Mesendoderm (in vitro differentiated cells): ENCODE results near the gene KCTD20.

Experiments used
- DNase-seq: peaks from one replicate; pipeline ENCODE4 v3.0.0; 2013
- H2AK5ac ChIP-seq: 2 replicates; pipeline ENCODE4 v1.6.1; 2013; ENCODE audit warnings: low read length, inconsistent platforms
- H2BK120ac ChIP-seq: 2 replicates; pipeline ENCODE4 v1.6.1; 2013; ENCODE audit warnings: low read depth, mild to moderate bottlenecking, low read length, moderate library complexity, mixed read lengths
- H2BK15ac ChIP-seq: replicated peaks from 2 replicates; pipeline ENCODE4 v1.6.1; 2013; ENCODE audit warnings: low read depth, mild to moderate bottlenecking, moderate library complexity
- H2BK5ac ChIP-seq: 2 replicates; pipeline ENCODE4 v1.6.1; 2013; ENCODE audit warnings: low read length, inconsistent platforms
- H3K18ac ChIP-seq: 2 replicates; pipeline ENCODE4 v1.6.1; 2013; ENCODE audit warnings: mild to moderate bottlenecking, low read length, mixed read lengths
- H3K23ac ChIP-seq: one replicate; pipeline ENCODE4 v1.6.1; 2013; ENCODE audit warnings: low read length
- H3K27ac ChIP-seq: 2 replicates; pipeline ENCODE4 v1.5.1; 2013; ENCODE audit warnings: low read depth, mild to moderate bottlenecking, inconsistent platforms, low read length, moderate library complexity
- H3K27me3 ChIP-seq: 2 replicates; pipeline ENCODE4 v1.6.1; 2013; ENCODE audit warnings: low read length, control low read depth, mild to moderate bottlenecking, inconsistent platforms; ENCODE audit not compliant: insufficient read depth, poor library complexity
- H3K36me3 ChIP-seq: 2 replicates; pipeline ENCODE4 v1.6.1; 2013; ENCODE audit warnings: low read length, inconsistent platforms; ENCODE audit not compliant: control insufficient read depth, insufficient read depth
- H3K4ac ChIP-seq: one replicate; pipeline ENCODE4 v1.6.1; 2013; ENCODE audit warnings: low read depth, mild to moderate bottlenecking, low read length, moderate library complexity
- H3K4me1 ChIP-seq: 2 replicates; pipeline ENCODE4 v1.6.1; 2013; ENCODE audit warnings: low read depth, low read length, inconsistent platforms; ENCODE audit not compliant: control insufficient read depth
- H3K4me2 ChIP-seq: 2 replicates; pipeline ENCODE4 v1.6.1; 2013; ENCODE audit warnings: low read length
- H3K4me3 ChIP-seq: 2 replicates; pipeline ENCODE4 v1.5.1; 2013; ENCODE audit warnings: mild to moderate bottlenecking, low read length
- H3K56ac ChIP-seq: one replicate; pipeline ENCODE4 v1.6.1; 2013; ENCODE audit warnings: low read length
- H3K79me1 ChIP-seq: 2 replicates; pipeline ENCODE4 v1.6.1; 2013; ENCODE audit warnings: low read length, inconsistent platforms
- H3K79me2 ChIP-seq: 2 replicates; pipeline ENCODE4 v1.6.1; 2013; ENCODE audit warnings: mild to moderate bottlenecking, low read length; ENCODE audit not compliant: control insufficient read depth, insufficient read depth
- H3K9ac ChIP-seq: 2 replicates; pipeline ENCODE4 v1.6.1; 2013; ENCODE audit warnings: low read length, inconsistent platforms
- H4K5ac ChIP-seq: one replicate; pipeline ENCODE4 v1.6.1; 2013; ENCODE audit warnings: low read length
- H4K8ac ChIP-seq: one replicate; pipeline ENCODE4 v1.6.1; 2013; ENCODE audit warnings: low read depth, mild to moderate bottlenecking, control low read depth, low read length, moderate library complexity
- WGBS: extraction: QIAGEN DNeasy Blood & Tissue Kit; methylation state at CpG from one replicate; pipeline ENCODE4 v1.1.7; 2013; ENCODE audit warnings: low lambda C conversion rate, missing lambda C conversion rate; ENCODE audit not compliant: insufficient coverage; ENCODE audit errors: extremely low coverage; 5-methylcytosine and 5-hydroxymethylcytosine counted together

KCTD20 gene

DNA sequence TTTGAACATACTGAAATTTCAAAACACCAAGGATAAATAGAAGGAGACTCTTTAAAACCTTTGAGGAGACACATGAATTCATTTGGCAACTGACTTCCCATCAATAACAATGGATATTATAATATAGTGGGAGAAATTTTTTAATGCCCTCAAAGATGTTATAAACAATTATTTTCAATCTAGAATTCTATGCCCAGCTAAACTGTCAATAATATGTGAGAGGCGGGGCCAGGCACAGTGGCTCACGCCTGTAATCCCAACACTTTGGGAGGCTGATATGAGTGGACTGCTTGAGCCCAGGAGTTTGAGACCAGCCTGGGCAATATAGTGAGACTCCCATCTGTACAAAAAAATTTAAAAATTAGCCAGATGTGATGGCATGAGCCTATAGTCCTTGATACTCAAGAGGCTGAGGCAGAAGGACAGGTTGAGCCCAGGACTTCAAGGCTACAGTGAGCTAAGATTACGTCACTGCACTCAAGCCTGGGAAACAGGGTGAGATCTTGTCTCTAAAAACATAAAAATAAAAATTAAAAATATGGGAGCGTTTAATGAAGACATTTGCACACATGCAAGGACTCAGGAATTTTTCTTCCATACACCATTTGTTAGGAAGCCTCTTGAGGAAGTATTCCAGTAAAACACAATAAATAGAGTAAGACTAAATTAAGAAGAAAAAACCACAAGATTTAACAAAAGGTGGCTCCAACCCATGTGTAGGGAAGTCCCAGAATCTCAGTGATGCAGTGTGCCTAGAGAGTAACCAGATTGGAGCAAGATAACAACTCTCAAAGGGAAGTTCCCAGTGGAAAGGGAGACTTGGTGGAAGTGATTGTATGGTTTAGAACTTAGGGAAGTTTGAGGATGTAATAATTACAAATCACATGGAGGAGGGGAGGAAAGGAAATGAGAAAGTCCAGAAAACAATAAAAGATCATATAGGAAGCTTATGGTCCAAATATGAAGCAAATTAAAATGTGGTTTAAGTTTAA, 29.0 kb upstream of the KCTD20 start:
- Histone ChIP-seq H3K4me1 (no peaks in the 10 kb centered on the region), H3K27ac (no peak overlapping the region)
- no peak for DNase-seq

DNA sequence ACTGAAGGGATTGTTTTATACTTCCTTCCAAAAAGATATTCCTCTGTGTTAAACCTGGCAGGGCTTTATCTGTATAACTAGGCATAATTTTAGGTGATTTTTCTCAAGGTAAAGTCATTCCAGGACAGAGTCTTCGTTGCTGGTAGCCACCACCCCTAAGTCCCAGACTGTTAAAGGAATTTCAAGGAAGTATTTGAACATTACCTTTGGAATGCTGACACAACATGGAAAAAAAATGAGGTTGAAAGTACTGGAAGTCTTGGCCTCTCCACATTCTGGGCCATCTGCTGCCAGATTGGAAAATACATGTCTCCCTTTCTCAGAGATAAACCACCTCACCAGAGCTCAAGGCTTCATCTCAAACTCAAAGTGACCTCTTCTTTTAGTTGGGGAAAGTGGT, 28.3 kb upstream of the KCTD20 start:
- H3K27ac ChIP-seq: no peak overlapping the region
- H3K79me2 ChIP-seq: no peaks in the 10 kb centered on the region
- H4K8ac ChIP-seq: no peak overlapping the region
- H2AK5ac ChIP-seq: no peak overlapping the region
- H3K4me1 ChIP-seq: no peaks in the 10 kb centered on the region
- H2BK15ac ChIP-seq: no peak overlapping the region
- H2BK120ac ChIP-seq: no peak overlapping the region
- no peak overlapping the region for H3K9ac ChIP-seq
- H3K4me3 ChIP-seq: no peak overlapping the region
- no peaks in the 10 kb centered on the region for H3K79me1 ChIP-seq
- H4K5ac ChIP-seq: no peak overlapping the region
- no peak overlapping the region for H3K4me2 ChIP-seq
- no peak overlapping the region for H3K23ac ChIP-seq
- WGBS: no CpG with 5 or more reads among the region's 1 CpG
- no peak overlapping the region for H3K18ac ChIP-seq
- H3K56ac ChIP-seq: no peak overlapping the region
- H2BK5ac ChIP-seq: no peak overlapping the region
- DNase-seq: peak; percentile 9
- H3K27me3 ChIP-seq: no peaks in the 10 kb centered on the region
- H3K36me3 ChIP-seq: no peaks in the 10 kb centered on the region
- H3K4ac ChIP-seq: no peak overlapping the region

More for the DNA sequence above, 29.0 kb upstream of the KCTD20 start:
- Histone ChIP-seq H3K4me2 (no peak overlapping the region), H2BK5ac (no peak overlapping the region), H3K56ac (no peak overlapping the region), H4K8ac (no peak overlapping the region), H3K79me1 (no peaks in the 10 kb centered on the region), H2AK5ac (no peak overlapping the region), H2BK15ac (no peak overlapping the region), H3K9ac (no peak overlapping the region), H4K5ac (no peak overlapping the region), H3K36me3 (no peaks in the 10 kb centered on the region), H2BK120ac (no peak overlapping the region), H3K4ac (no peak overlapping the region), H3K27me3 (no peaks in the 10 kb centered on the region), H3K23ac (no peak overlapping the region), H3K4me3 (no peak overlapping the region), H3K79me2 (no peaks in the 10 kb centered on the region), H3K18ac (no peak overlapping the region)
- WGBS: no CpG with 5 or more reads among the region's 4 CpGs

DNA sequence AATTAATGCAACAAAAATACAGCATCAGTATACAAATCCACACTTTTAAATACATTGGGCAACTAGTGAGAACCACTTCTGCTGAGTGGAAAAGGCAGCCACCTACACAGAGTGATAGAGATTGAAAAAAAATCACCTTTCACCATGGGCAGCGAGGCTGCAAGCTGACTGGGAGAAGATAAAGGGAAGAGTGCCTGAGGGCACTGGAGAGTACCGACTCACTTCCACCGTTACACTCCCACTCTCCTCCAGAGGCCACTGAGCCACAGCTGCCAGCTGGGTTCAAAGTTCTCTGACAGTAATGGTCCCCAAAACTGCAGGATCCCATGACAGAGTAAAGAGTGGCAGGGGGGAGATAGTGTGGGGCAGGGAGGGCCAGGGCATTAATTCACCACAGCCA, 24.2 kb upstream of the KCTD20 start:
- Histone ChIP-seq H3K23ac (no peak overlapping the region), H3K27ac (no peak overlapping the region), H3K4me1 (peaks cover under 1% of the 10 kb centered on the region), H3K27me3 (no peaks in the 10 kb centered on the region), H3K4ac (no peak overlapping the region), H3K4me2 (no peak overlapping the region), H2BK120ac (no peak overlapping the region), H2BK5ac (no peak overlapping the region), H3K9ac (no peak overlapping the region), H3K79me1 (no peaks in the 10 kb centered on the region), H3K56ac (no peak overlapping the region), H3K4me3 (no peak overlapping the region), H3K79me2 (no peaks in the 10 kb centered on the region), H2AK5ac (no peak overlapping the region), H4K5ac (no peak overlapping the region), H4K8ac (no peak overlapping the region), H2BK15ac (no peak overlapping the region), H3K36me3 (no peaks in the 10 kb centered on the region), H3K18ac (no peak overlapping the region)
- WGBS: no CpG with 5 or more reads among the region's 3 CpGs
- DNase-seq: peak; percentile 22

DNA sequence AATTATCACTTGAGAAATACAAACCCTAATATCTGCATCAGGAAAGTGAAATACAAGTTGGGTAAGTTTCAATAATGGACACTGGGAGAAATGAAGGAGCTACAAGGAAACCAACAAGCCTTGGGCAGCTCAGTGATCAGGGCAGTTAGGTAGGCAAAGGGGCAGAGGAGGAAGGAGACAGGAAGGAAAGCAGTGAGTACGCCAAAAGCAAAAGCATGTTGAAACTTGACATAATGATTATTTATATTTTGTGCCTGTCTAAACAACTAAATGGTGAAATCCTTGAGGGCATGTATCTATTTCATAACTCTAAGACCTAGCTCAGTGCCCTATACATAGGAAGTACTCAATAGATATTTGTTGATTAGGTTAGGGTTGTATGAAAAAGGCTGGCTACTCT, 23.5 kb upstream of the KCTD20 start:
- no peaks in the 10 kb centered on the region for H3K36me3 ChIP-seq
- H4K5ac ChIP-seq: no peak overlapping the region
- no peaks in the 10 kb centered on the region for H3K79me2 ChIP-seq
- H3K9ac ChIP-seq: no peak overlapping the region
- H2BK120ac ChIP-seq: no peak overlapping the region
- H3K79me1 ChIP-seq: no peaks in the 10 kb centered on the region
- H3K4me1 ChIP-seq: peaks cover 1% of the 10 kb centered on the region
- H3K23ac ChIP-seq: no peak overlapping the region
- no peak overlapping the region for H4K8ac ChIP-seq
- H3K27ac ChIP-seq: no peak overlapping the region
- peaks cover 1% of the 10 kb centered on the region for H3K27me3 ChIP-seq
- H2AK5ac ChIP-seq: no peak overlapping the region
- no peak overlapping the region for H3K56ac ChIP-seq
- no peak overlapping the region for H3K4me2 ChIP-seq
- no peak overlapping the region for H3K4ac ChIP-seq
- no peak overlapping the region for H3K4me3 ChIP-seq
- WGBS: no CpG with 5 or more reads among the region's 1 CpG
- H3K18ac ChIP-seq: no peak overlapping the region
- no peak overlapping the region for H2BK5ac ChIP-seq
- no peak overlapping the region for H2BK15ac ChIP-seq
- DNase-seq: no peak

DNA sequence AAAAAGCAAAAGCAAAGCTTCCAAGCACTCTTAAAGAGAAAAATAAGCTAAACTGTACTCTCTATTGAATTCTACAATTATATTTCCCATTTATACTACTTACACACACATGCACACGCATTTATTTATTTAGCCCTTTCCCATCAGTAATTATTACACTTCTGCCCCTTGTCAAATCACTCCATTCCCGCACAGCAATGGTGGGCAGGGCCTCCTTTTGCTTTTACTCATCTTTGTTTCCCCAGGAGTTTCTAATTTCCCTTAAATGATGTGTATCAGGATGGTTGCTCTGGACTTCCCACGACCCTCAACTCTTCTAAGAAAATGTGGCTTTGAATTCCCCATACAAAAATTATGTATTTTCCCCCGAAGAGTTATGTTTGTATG, 20.1 kb upstream of the KCTD20 start:
- H3K79me2 ChIP-seq: no peaks in the 10 kb centered on the region
- H4K5ac ChIP-seq: no peak overlapping the region
- H3K36me3 ChIP-seq: no peaks in the 10 kb centered on the region
- no peak overlapping the region for H3K23ac ChIP-seq
- no peak overlapping the region for H3K4me2 ChIP-seq
- no peak overlapping the region for H2BK15ac ChIP-seq
- no peak overlapping the region for H2AK5ac ChIP-seq
- no peak overlapping the region for H3K4ac ChIP-seq
- H3K9ac ChIP-seq: peak overlapping the region; percentile 51
- no peak overlapping the region for H2BK120ac ChIP-seq
- H3K79me1 ChIP-seq: no peaks in the 10 kb centered on the region
- H3K18ac ChIP-seq: no peak overlapping the region
- H3K4me3 ChIP-seq: no peak overlapping the region
- H3K27me3 ChIP-seq: peaks cover 1% of the 10 kb centered on the region
- peaks cover 1% of the 10 kb centered on the region for H3K4me1 ChIP-seq
- no peak overlapping the region for H2BK5ac ChIP-seq
- 100% methylated on average over 1 of the region's 4 CpGs for WGBS
- H3K56ac ChIP-seq: peak overlapping the region; percentile 81
- no peak overlapping the region for H3K27ac ChIP-seq
- DNase-seq: no peak
- H4K8ac ChIP-seq: no peak overlapping the region
